Hair follicle dermal papilla cell (primary cell): ENCODE data around the gene EXOC1. TPM values are rescaled to one million over a fixed set of nuclear protein-coding genes. Genes with fewer than 3 reads are reported as not detected.

Experiments used
- small RNA-seq: library from RNA; depleted of rRNA; stranded (forward); fragments of <200 nt; gene quantifications from one replicate; pipeline ENCODE3, GENCODE V24; 2012
- total RNA-seq: library from RNA; depleted of rRNA; stranded (reverse); fragments of >200 nt; gene quantifications from 2 replicates; pipeline ENCODE4 v1.2.3, GENCODE V29; 2012

The EXOC1 gene, protein sequence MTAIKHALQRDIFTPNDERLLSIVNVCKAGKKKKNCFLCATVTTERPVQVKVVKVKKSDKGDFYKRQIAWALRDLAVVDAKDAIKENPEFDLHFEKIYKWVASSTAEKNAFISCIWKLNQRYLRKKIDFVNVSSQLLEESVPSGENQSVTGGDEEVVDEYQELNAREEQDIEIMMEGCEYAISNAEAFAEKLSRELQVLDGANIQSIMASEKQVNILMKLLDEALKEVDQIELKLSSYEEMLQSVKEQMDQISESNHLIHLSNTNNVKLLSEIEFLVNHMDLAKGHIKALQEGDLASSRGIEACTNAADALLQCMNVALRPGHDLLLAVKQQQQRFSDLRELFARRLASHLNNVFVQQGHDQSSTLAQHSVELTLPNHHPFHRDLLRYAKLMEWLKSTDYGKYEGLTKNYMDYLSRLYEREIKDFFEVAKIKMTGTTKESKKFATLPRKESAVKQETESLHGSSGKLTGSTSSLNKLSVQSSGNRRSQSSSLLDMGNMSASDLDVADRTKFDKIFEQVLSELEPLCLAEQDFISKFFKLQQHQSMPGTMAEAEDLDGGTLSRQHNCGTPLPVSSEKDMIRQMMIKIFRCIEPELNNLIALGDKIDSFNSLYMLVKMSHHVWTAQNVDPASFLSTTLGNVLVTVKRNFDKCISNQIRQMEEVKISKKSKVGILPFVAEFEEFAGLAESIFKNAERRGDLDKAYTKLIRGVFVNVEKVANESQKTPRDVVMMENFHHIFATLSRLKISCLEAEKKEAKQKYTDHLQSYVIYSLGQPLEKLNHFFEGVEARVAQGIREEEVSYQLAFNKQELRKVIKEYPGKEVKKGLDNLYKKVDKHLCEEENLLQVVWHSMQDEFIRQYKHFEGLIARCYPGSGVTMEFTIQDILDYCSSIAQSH
- 43.1 and 47.5 TPM in 2 replicates for total RNA-seq

DNA sequence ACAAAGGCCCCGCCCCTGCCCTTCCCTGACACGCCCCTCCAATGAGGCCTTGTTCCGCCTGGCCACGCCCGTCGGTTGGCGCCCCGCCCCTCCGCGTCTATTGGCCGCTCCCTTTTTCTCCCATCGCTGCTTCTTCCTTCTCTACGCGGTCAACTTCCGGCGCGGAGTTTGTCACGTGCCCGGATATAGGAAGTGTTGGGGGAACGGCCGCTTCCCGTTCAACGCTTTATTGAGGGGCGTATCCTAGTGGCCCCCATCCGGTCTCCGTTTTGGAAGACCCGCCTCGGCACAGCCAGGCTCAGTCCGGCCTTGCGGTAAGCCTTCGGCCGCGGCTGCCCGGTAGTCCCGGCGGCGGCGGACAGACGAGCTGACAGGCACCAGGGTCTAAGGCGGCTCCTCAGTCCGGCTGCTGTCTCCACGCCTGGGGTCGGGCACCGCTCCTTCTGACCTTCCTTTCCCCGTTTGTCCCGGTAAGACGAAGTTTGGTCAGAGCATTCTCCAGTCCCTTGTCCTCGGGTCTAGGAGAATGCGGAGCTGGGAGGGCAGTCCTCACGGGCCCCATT is at the start of gene EXOC1:
Gene EXOC1, plus strand, starts transcription at position 165 of the 563 bp plus-strand sequence. CDS start 4,676 bp downstream, outside the sequence.

DNA sequence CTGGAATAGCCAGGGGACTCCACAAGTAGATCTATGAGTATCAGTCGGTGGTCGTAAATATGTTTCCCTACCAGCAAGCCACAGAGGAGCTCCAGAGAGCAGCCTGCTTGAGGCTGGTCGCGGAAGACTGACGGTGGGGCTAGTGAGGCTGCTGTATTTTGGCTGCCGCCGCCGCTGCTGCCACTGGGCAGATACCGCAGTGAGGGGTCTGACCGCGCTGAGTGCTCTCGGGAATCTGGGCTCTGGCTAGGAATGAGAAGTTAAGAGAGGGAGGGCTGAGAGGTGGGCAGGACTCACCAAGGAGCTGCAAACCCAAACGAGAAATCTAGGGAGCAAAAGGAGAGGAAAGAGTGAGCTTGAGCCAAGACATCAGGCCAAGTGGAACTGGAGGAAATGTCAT is 33.8 kb upstream of the EXOC1 start, which contains the start of gene EXOC1L:
Gene EXOC1L, plus strand, starts transcription at position 157 of the 400 bp plus-strand sequence. Its CDS starts 237 bp downstream, at position 394.

DNA sequence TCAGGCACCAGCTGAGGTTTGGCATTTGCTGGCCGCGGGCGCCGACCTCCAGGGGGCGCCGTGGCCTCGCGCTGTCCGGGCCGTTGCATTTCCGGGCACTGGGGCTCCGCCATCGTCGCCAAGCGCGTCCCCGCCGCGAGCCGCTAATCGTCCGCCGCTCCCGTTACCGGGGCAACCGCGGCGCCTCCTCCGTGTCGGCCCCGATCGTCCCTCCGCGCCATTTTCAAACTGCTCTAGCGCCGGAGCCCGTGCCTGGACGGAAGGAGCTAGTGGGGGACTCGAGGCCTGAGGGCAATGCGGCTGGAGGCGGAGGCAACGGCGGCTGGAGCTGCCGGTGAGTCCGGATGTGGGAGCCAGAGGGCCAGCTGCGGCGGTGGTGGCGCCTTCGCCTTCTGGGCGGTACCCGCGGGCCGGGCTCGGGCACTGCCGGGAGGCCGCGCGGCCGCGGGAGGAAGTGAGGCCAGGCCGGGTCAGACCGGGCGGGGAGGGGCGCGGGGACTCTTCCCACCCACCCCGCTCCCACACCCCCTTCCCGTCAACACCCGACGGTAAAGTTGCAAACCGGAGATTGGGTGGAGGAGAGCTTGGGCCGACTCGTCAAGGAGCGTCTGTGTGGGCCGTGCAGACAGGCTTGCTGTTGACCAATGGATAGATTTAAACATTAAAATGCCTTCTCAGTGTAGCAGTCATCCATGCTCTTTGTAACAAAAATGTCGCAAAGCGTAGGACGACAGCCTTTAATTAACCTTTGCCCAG is 95.5 kb downstream of the EXOC1 start, which contains the start of gene CEP135:
Gene CEP135, plus strand, starts transcription at position 220 of the 756 bp plus-strand sequence. CDS start 3,186 bp downstream, outside the sequence.

Small RNA genes within 50 kb of the gene (small RNA-seq; reads per million reads assigned to genes)
- not detected for gene RNU6-652P

Other genes starting within 250 kb of the EXOC1 start
- 0.16 TPM in 1 of 2 replicates, not detected in the other for gene NMU, start 217.3 kb upstream of the EXOC1 start, total RNA-seq
- not detected in 2 replicates for gene EXOC1L, start 33.9 kb upstream of the EXOC1 start, total RNA-seq
- gene CEP135, start 95.3 kb downstream of the EXOC1 start, total RNA-seq, result 7.0 and 8.8 TPM in 2 replicates